ENCODE measurements around the gene SPOCK2. TPM values are rescaled to one million over a fixed set of nuclear protein-coding genes. Genes with fewer than 3 reads are reported as not detected.

Gene SPOCK2
- total RNA-seq, 1 experiment from 2014 or later, result 1.1 TPM

- no TSS peak for BruUV-seq (replicated peaks)
- CTCF ChIA-PET, result no interaction called here
- POLR2A ChIA-PET, result no interaction called here
Observed at GRCh38 chr10:72025832-72026231, 62.5 kb downstream of the SPOCK2 start.

GRCh38 chr10:72025400-72025799, 63.0 kb downstream of the SPOCK2 start:
- Histone ChIP-seq H3K4me1 (ENCODE audit: control insufficient read depth in 1 of 2, insufficient read depth in 2 of 2, low read length in 2 of 2) (peaks cover 20 to 24% of the 10 kb centered on the region in 2 experiments), H3K79me2 (ENCODE audit: insufficient read depth, low read length) (no peaks in the 10 kb centered on the region), H3K9ac (ENCODE audit: low read length) (no peak overlapping the region), H3K36me3 (ENCODE audit: control insufficient read depth in 1 of 2, insufficient read depth in 2 of 2, low read length in 2 of 2) (no peaks in the 10 kb centered on the region), H3K27ac (ENCODE audit: low read depth, low read length) (no peak overlapping the region), H3K4me2 (ENCODE audit: low read length) (no peak overlapping the region), H3K4me3 (replicated peaks in 1 of 2; ENCODE audit: low read depth in 1 of 2, low read length in 2 of 2) (no peak overlapping the region), H3K9me3 (ENCODE audit: control insufficient read depth in 1 of 2, insufficient read depth in 1 of 2, low read depth in 1 of 2, low read length in 2 of 2) (no peaks in the 10 kb centered on the region), H3K9me2 (ENCODE audit: insufficient read depth) (no peaks in the 10 kb centered on the region), H3K27me3 (ENCODE audit: insufficient read depth, low read length) (no peaks in the 10 kb centered on the region), H4K20me1 (ENCODE audit: insufficient read depth) (no peaks in the 10 kb centered on the region), H2AFZ (ENCODE audit: low read depth, low read length, poor library complexity, severe bottlenecking) (no peak overlapping the region)
- intact Hi-C loops (cut with micrococcal nuclease), result no loop called here
- CTCF ChIA-PET, result no interaction called here
- no TSS peak for BruUV-seq (replicated peaks)
- ATAC-seq, result no peak
- TF ChIP-seq SIN3A (IDR thresholded peaks at IDR 0.05; ENCODE audit: low read depth), result no peak
- TF ChIP-seq EZH2 (IDR thresholded peaks at IDR 0.05), result no peak
- no peak for TF ChIP-seq POLR2AphosphoS5 (IDR thresholded peaks at IDR 0.05; ENCODE audit: low read depth, low read length)
- TF ChIP-seq CEBPB (IDR thresholded peaks at IDR 0.05; ENCODE audit: low read depth), result no peak
- TF ChIP-seq POLR2A (IDR thresholded peaks at IDR 0.05; ENCODE audit: borderline replicate concordance, extremely low read depth, insufficient read depth, insufficient read length), result no peak
- no peak for TF ChIP-seq JUND (IDR thresholded peaks at IDR 0.05)
- RAD21 ChIA-PET (ENCODE audit: low non-redundant PET in 1 of 2, low total read pairs in 2 of 2, uncharacterized antibody in 2 of 2, unreplicated experiment in 2 of 2), result no interaction called here
- DNase-seq (ENCODE audit: low read depth, low spot score), result no peak
- POLR2A ChIA-PET, result no interaction called here

More at GRCh38 chr10:72025832-72026231, 62.5 kb downstream of the SPOCK2 start:
- DNase-seq (ENCODE audit: low read depth, low spot score) (no peak), ATAC-seq (no peak)
- TF ChIP-seq, protein P1, sequence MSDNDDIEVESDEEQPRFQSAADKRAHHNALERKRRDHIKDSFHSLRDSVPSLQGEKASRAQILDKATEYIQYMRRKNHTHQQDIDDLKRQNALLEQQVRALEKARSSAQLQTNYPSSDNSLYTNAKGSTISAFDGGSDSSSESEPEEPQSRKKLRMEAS (IDR thresholded peaks at IDR 0.05), result no peak
- TF ChIP-seq ATF3 (IDR thresholded peaks at IDR 0.05), result no peak
- no peak for TF ChIP-seq SRF (IDR thresholded peaks at IDR 0.05; ENCODE audit: low read depth)
- no peak for TF ChIP-seq SP1 (IDR thresholded peaks at IDR 0.05; ENCODE audit: low read depth)
- no peak for TF ChIP-seq TCF7L2 (IDR thresholded peaks at IDR 0.05; ENCODE audit: borderline replicate concordance, extremely low read depth, insufficient read depth, insufficient read length)
- no peak overlapping the region for H3K4me3 ChIP-seq (replicated peaks in 1 of 2; ENCODE audit: low read depth in 1 of 2, low read length in 2 of 2)
- H3K9me2 ChIP-seq (ENCODE audit: insufficient read depth), result no peaks in the 10 kb centered on the region
- RAD21 ChIA-PET (ENCODE audit: low non-redundant PET in 1 of 2, low total read pairs in 2 of 2, uncharacterized antibody in 2 of 2, unreplicated experiment in 2 of 2), result no interaction called here
- H3K27me3 ChIP-seq (ENCODE audit: insufficient read depth, low read length), result no peaks in the 10 kb centered on the region
- no peaks in the 10 kb centered on the region for H3K36me3 ChIP-seq (ENCODE audit: control insufficient read depth in 1 of 2, insufficient read depth in 2 of 2, low read length in 2 of 2)
- H3K79me2 ChIP-seq (ENCODE audit: insufficient read depth, low read length), result no peaks in the 10 kb centered on the region
- intact Hi-C loops (cut with micrococcal nuclease), result no loop called here
- H3K4me2 ChIP-seq (ENCODE audit: low read length), result no peak overlapping the region
- no peaks in the 10 kb centered on the region for H4K20me1 ChIP-seq (ENCODE audit: insufficient read depth)
- no peak overlapping the region for H3K27ac ChIP-seq (ENCODE audit: low read depth, low read length)
- H3K9me3 ChIP-seq (ENCODE audit: control insufficient read depth in 1 of 2, insufficient read depth in 1 of 2, low read depth in 1 of 2, low read length in 2 of 2), result no peaks in the 10 kb centered on the region
- H3K4me1 ChIP-seq (ENCODE audit: control insufficient read depth in 1 of 2, insufficient read depth in 2 of 2, low read length in 2 of 2), result peaks cover 20 to 24% of the 10 kb centered on the region in 2 experiments
- H3K9ac ChIP-seq (ENCODE audit: low read length), result no peak overlapping the region
- no peak overlapping the region for H2AFZ ChIP-seq (ENCODE audit: low read depth, low read length, poor library complexity, severe bottlenecking)
